GM18508 (cell line): ENCODE results near the gene TRIM68.

ENCODE experiments used
- ATAC-seq: cut with Tn5 transposase; IDR thresholded peaks from one replicate; pipeline ENCODE4 v1.9.1; 2021; ENCODE audit warnings: moderate number of reproducible peaks; ENCODE audit not compliant: insufficient read depth, unreplicated experiment

TRIM68 gene, protein sequence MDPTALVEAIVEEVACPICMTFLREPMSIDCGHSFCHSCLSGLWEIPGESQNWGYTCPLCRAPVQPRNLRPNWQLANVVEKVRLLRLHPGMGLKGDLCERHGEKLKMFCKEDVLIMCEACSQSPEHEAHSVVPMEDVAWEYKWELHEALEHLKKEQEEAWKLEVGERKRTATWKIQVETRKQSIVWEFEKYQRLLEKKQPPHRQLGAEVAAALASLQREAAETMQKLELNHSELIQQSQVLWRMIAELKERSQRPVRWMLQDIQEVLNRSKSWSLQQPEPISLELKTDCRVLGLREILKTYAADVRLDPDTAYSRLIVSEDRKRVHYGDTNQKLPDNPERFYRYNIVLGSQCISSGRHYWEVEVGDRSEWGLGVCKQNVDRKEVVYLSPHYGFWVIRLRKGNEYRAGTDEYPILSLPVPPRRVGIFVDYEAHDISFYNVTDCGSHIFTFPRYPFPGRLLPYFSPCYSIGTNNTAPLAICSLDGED

DNA sequence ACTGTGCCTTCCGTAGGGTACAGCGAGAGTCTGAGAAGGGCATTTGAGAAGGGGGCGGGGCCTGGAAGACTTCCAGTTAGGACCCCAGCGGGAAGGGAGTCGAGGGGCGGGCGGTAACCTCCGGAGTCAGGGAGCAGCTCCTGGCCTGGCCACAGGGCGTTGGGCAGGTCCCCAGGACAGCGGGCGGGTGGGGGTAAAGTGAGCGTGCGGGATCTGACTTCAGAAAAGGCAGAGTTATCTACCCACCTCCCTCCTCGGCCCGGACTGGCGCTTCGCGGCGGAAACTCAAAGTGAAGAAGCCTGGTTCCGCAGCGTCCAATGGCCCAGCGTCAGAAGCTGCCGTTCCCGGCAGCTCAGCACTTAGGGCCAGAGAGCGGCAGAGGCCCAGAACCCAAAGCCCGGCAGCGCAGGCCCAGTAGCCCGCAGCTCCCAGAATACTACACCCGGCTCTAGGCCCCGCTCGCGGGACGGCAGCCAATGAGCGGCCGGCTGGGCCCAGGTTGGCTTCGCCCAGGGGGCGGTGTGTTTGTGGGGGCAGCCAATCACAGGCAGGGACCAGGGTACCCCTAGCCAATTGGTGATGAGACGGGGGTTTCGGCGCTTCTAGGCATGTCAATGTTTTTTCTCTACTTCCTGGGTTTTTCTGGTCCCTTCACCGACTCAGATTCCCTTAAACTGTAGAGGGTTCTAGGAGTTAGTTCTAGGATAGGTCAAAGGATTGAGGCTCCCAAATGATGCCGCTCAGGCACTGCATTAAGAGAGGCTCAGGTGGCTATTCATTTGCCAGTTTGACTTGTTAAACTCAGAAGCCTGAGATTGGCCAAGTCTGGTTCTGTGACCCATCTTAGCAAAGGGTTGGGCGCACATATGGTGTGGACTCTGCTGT is at the start of gene TRIM68:
Gene TRIM68, minus strand, starts transcription at position 451 of the 886 bp plus-strand sequence. CDS start 2,727 bp downstream, outside the sequence.
- peak; percentile 89 for ATAC-seq

DNA sequence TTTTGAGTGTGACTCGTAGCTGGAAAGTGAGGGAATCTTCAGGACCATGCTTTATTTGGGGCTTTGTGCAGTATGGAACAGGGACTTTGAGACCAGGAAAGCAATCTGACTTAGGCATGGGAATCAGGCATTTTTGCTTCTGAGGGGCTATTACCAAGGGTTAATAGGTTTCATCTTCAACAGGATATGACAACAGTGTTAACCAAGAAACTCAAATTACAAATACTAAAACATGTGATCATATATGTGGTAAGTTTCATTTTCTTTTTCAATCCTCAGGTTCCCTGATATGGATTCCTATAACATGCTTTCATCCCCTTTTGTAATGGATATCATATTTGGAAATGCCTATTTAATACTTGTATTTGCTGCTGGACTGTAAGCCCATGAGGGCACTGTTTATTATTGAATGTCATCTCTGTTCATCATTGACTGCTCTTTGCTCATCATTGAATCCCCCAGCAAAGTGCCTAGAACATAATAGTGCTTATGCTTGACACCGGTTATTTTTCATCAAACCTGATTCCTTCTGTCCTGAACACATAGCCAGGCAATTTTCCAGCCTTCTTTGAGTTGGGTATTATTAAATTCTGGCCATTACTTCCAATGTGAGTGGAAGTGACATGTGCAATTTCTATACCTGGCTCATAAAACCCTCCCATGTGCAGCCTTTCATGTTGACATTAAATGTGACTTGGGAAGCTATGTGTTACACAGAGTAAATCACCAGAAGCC is 46.8 kb upstream of the TRIM68 start:
- no peak for ATAC-seq

DNA sequence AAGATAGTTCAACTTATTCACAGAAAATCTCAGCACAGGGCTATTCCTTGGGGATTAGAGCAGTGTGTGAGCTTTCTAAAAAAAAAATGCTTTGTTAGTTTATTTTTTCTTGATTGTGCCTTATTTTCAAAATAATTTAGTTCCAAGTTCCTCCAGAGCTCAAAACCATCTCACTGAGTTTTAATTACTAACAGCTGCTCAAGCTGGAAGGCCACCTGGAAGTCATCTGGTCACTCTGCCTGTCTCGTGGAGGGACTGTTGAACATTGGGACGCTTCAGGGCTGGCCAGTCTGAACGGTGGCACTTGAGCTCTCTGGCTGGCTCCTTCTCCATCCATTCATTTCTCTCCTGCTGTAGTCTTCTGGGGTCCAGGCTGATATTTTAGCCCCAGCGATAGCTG is 39.7 kb upstream of the TRIM68 start:
- no peak for ATAC-seq

DNA sequence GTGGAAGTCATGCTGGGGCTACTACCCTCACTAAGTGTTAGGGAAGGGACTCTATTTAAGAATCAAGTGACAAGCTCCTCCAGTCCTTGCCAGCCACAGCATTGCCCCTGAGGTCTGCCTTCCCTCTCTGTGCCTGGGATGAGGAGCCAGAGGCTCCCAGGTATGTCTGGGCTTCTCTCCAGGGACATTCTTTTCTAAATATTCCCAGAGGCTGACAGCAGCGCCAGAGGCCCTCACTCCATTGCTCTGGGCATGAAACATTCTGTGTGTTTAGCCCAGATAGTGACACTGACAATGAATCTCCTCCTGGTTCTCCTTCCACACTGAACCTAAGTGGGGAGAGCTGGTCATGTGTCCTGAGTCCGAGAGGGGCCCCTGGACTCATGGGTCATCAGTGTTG is 37.9 kb upstream of the TRIM68 start:
- no peak for ATAC-seq

DNA sequence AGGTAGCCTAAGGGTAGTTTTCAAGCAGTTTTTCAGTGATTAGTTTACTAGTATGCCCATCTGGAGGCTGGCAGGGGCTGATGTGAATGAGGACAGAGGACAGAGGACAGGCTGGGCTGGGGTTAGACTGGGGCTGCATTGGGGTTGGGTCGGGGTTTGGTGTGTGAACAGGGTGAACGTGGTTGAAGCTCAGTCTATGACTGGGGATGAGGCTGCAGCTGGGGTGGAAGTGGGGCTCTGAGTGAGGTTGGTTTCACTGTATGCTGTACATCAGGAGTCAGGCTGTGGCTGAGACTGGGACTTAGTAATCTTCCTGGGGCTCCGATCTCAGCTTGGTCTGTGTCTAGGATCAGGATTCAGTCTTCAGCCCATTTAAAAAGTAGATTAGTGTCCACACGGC is 36.2 kb upstream of the TRIM68 start:
- ATAC-seq, result no peak

DNA sequence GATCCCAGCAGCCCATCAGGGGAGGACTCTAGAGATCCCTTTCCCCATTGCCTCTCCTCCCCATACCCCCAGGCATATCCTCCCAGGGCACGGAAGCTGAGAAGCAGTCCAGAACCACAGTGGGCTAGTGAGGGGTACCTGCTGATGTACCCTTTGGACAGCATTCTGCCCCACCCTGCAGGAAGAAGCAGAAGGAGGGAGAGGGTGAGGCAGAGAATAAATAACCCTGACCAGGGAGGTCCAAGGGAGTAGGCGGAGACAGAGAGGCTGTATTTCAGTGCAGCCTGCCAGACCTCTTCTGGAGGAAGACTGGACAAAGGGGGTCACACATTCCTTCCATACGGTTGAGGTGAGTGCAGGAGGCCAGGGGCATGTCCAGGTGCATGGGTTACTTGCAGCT is 35.7 kb upstream of the TRIM68 start, which contains the start of gene OR51E1:
Gene OR51E1, plus strand, starts transcription at position 301 of the 400 bp plus-strand sequence. CDS start 8,545 bp downstream, outside the sequence.
- no peak for ATAC-seq

DNA sequence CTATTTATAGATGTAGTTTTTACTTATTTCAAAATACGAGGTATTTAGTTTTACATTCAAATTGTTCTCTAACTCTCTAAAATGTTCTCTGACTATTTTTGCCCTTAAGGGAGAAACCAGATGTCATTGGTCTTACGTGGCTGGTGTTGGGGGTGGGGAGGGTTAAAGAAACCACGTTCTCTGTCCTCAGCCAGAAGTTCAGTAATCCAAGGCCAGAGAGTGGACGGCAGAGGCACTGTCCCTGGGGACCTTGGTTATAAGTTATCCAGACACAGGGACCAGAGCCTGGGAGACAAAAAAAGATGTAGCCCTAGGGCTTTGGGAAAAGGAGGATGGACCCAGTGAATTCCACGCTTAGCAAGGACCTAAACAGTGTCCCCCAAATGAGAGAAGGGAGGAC is 35.0 kb upstream of the TRIM68 start:
- ATAC-seq, result no peak

DNA sequence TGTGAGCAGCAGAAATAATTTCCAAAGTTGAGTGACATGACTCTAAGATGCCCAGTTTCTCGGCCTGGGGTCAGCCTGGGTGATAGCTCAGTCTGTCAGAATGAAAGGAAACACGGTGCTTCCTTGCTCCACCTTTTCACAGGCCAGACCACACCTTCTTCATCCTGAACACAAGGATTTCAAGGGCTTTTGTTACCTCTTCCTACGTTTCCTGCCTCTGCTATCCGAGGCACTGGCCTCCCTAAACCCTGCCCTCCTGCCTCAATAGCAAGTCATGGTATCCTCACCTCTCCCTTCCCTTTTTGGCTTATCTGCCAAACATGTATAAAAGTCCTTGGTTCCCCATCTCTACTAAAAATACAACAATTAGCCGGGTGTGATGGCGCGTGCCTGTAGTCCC is 34.0 kb upstream of the TRIM68 start:
- no peak for ATAC-seq

DNA sequence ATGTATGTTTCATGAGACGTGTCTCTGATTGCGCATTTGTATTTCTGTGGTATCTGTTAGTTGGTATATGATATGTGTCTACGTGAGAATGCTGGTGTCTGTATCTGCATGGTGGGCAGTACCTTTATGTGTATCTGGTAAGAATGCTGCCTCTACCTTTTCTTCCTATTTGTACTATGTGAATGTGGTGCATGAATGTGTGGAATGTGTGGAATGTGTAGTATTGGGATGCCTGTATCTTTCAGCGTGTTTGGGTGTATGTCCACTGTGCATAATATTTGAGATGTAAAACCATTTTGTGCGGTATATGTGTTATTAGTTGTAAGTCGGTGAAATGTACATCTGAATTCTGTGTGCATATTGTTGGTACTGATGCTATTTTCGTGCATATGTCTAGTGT is 33.5 kb upstream of the TRIM68 start:
- no peak for ATAC-seq

DNA sequence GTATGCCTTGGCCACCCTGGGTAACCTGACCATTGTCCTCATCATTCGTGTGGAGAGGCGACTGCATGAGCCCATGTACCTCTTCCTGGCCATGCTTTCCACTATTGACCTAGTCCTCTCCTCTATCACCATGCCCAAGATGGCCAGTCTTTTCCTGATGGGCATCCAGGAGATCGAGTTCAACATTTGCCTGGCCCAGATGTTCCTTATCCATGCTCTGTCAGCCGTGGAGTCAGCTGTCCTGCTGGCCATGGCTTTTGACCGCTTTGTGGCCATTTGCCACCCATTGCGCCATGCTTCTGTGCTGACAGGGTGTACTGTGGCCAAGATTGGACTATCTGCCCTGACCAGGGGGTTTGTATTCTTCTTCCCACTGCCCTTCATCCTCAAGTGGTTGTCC is 31.9 kb upstream of the TRIM68 start:
- no peak for ATAC-seq

DNA sequence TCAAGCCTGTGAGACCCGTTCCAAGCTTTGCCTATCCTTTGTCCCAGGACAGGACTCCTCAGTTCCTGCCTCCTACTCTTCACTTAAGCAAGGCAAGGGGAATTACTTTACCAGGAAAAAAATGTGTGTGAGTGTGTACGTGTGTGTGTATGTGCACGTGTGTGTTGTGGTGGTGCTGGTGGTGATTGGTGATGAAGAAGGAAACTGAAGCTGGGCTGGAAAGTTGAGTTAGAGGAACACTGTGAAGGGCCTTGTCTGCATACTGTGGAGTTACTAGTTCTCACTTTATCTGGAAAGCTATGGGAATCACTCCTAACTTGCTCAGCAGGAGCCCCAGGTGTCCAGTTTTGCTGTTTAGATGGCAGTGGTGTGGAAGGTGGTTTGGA is 29.6 kb upstream of the TRIM68 start:
- ATAC-seq, result no peak

DNA sequence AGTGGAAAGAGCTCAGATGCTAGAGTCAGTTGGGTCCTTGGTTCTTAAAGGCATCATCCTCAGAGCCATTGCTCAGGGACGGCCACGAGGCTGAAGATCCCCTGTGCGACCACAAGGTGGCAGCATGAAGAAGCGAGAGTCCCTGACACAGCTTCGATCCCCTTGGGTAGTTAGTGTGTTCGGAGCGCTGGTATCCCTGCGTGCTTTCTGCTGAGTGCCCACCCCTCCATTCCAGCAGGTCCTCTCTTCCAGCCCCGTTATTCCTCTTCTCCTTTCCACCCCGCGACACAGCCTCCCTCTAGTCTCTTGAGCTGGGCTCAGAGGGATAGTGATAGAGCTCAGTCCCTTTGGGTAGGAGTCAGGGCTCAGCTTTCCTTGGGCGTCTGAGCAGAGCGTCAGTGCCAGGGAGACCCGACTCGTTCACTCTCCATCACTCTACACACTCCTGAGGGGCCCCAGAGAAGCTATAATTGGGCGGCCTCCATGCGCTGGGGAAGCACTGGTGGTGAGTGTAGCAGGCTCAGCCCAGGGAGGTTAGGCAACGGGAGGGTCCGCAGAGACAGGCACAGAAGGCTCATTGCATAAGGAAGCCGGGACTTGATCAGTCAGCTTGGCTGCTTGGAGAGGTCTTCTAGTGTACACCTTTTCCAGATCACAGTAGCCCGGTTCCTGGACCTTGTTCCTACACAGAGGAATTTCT is 29.1 kb upstream of the TRIM68 start, which contains the start of gene OR51D1:
Gene OR51D1, plus strand, starts transcription at position 516 of the 700 bp plus-strand sequence. CDS start 2,314 bp downstream, outside the sequence.
- ATAC-seq, result peak; percentile 65

DNA sequence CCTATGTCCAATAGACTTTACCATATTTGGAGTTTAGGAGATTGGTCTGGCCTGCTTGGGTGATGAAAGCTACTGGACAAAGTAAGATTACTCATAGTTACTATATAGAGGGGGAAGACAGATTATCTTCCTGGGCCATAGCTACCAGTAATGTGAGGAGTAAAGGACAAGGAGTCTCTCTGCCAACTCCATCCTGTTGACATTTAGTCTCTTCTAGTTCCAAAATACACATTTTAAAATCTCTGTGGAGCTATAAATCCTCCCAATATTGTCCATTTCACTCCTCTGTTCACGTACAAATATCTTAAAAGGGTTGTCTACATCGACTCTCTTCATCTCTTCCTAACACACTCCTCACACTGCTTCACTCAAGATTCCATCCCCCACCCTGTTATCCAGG is 28.1 kb upstream of the TRIM68 start:
- ATAC-seq, result no peak

DNA sequence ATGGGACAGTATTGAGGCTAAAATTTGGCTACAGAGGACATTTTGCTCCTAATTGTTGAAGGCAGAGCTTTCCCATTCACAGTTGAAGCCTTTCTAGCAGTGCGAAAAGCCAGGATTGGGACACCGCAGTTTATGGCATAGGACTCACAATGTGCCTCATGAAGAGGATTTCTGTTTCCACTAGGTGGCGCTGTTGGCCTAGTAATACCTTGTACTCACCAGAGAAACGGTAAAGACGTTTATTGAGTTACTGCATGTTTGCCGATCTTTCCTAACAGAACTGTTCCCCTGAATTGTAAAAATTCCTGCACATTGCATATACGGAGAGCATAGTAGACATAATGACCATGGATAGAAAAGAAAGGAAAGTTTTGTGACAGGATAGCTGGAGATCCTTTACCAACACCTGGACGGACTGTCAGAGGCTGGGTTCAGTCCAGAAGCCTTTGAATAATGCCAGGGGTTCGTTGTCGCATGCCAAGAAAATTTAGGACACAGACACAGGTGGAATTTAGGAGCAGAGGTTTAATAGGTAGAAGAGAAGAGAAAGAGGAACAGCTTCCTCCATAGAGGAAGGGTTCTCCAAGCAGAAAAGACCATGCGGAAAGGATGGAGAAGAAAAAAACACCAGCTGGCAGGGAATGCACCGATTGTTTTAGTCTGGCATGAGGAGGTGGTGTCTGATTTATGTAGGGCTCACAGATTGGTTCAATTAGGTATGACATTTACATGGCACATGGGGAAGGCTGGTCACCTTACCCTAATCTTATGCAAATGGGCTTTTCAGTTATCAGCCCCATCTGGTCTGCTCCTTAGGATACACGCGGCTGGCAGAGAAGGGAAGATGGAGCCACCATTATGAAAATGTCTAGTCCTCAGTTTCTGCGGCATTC is 18.4 kb upstream of the TRIM68 start:
- no peak for ATAC-seq

DNA sequence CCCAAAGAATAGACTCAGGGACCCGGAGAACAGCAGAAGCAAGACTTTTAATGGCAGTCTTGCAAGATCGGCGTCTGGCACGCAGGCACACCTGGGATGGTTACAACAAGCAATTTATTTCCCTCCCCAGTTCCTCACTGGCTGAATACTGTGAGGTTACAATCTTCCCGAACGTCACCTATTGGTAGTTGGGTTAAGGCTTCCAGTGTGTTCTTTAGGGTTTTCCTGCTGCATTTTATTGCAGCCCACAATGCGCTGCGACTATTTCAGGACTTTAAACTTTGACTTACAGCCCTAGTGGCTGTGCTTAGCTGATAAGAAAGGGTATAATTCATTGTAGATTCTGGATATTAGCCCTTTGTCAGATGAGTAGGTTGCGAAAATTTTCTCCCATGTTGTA is 11.5 kb upstream of the TRIM68 start:
- ATAC-seq, result no peak

DNA sequence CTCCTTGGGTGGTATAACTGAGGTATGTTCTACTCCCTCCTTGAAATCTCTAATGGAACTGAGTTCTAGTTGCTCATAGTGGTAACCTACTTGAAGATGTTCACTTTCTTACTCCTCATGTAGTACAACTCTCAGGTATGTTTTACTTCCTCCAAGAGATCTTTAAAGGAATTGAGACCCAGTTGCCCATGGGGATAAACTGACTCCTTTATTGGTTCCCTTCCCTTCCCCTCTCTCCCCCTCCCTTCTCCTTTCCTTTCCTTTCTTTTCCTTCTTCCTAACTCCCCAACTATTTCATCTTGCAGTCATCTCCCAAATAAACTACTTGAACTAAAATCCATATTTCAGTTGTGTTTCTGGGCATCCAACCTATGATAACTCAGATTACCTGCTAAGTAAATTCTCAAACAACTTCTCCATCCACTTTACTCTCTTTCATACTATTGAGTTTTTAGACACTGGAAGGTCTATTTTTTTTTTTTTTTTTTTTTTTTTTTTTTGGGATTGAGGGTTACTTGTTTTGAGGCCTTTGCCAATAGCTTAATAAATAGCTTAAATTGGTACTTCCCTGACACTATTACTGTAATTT is 7.9 kb upstream of the TRIM68 start:
- no peak for ATAC-seq

DNA sequence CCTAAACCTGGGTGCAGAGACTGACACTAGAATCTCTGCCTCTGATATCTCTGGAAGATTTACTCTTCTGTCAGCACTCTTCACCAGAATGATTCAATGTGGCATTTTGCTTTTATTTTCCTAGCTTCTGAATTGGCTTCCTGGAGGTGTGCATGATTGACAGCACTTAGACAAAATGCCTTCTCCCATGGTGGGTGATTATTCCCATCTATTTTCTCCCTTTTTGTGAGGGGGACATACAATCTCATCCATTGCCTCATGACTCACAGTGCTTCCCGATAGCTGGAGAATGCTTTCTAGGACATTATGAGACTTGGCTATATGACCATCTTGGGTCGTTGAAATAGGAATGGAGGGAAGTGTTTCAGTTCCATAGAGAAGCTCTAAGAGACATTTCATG is 4.0 kb upstream of the TRIM68 start:
- ATAC-seq, result no peak

DNA sequence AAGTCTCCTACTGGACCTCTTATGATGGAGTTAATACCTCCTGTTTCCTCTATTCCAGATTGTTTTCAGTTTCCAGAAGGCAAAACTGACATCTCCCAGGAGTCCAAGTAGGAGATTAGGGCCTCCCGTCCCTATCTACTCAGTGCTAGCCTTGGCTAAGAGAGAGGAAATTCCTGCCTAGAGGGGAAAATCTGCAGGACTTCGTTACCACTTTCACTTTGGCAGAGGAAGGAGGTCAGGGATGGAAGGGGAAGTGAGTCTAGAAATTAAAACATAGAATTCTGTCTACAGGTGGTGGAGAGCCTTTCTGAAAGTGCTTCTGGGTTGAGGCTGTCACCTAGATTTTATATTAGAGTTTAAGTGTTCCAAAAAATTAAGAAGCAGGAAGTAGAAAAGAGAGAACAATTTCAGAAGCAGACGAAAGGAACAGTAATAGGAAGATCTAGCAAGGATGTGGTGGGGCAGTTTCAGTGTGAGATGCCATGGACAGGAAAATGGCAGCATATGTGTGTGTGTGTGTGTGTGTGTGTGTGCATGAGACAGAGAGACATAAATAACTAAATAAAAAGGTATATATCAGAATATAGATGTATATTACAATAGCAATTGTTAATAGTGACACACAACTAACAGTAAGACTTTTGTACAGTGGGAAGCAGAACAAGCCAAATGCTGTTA is 2.4 kb upstream of the TRIM68 start:
- no peak for ATAC-seq
